ENCODE results near the gene DNTTIP2. TPM values are rescaled to one million over a fixed set of nuclear protein-coding genes. Genes with fewer than 3 reads are reported as not detected.

DNTTIP2 gene
- total RNA-seq, 1 donor = 23.5 TPM

- H3K79me2 ChIP-seq (ENCODE audit: insufficient read depth, low read length) = peaks cover 53% of the 10 kb centered on the region
- peaks cover 24% of the 10 kb centered on the region for H3K4me1 ChIP-seq (ENCODE audit: insufficient read depth, low read length)
- DNase-seq (ENCODE audit: insufficient read length, low spot score, missing footprints) = peak; percentile 78
- no peaks in the 10 kb centered on the region for H3K36me3 ChIP-seq (ENCODE audit: insufficient read depth, low read length)
- TF ChIP-seq CTCF (IDR thresholded peaks at IDR 0.05; ENCODE audit: extremely low read depth, low read depth, low read length) = no peak
- H3K4me3 ChIP-seq (ENCODE audit: insufficient read depth, low read length) = peak overlapping the region; percentile 77
- H3K9me3 ChIP-seq (ENCODE audit: low read depth, low read length) = no peaks in the 10 kb centered on the region
- no peaks in the 10 kb centered on the region for H3K27me3 ChIP-seq (ENCODE audit: insufficient read depth, low read length)
- H4K20me1 ChIP-seq (ENCODE audit: insufficient read depth, low read length) = peaks cover 26% of the 10 kb centered on the region
- H2AFZ ChIP-seq (ENCODE audit: low read length) = peak overlapping the region; percentile 23
- peak overlapping the region; percentile 48 for H3K27ac ChIP-seq (ENCODE audit: low read depth, low read length)
- H3K4me2 ChIP-seq (ENCODE audit: insufficient read depth, low read length) = peak overlapping the region; percentile 84
These were observed 29.6 kb upstream of the DNTTIP2 start for GRCh38 chr1:93908394-93909145.

GRCh38 chr1:93907718-93908117 is 28.7 kb upstream of the DNTTIP2 start:
- H3K9me3 ChIP-seq (ENCODE audit: low read depth, low read length) = no peaks in the 10 kb centered on the region
- peak overlapping the region; percentile 77 for H3K4me3 ChIP-seq (ENCODE audit: insufficient read depth, low read length)
- no peaks in the 10 kb centered on the region for H3K27me3 ChIP-seq (ENCODE audit: insufficient read depth, low read length)
- H4K20me1 ChIP-seq (ENCODE audit: insufficient read depth, low read length) = peaks cover 26% of the 10 kb centered on the region
- peak overlapping the region; percentile 84 for H3K4me2 ChIP-seq (ENCODE audit: insufficient read depth, low read length)
- peaks cover 53% of the 10 kb centered on the region for H3K79me2 ChIP-seq (ENCODE audit: insufficient read depth, low read length)
- DNase-seq (ENCODE audit: insufficient read length, low spot score, missing footprints) = peak; percentile 90
- H3K27ac ChIP-seq (ENCODE audit: low read depth, low read length) = peak overlapping the region; percentile 48
- peaks cover 24% of the 10 kb centered on the region for H3K4me1 ChIP-seq (ENCODE audit: insufficient read depth, low read length)
- no peak for TF ChIP-seq CTCF (IDR thresholded peaks at IDR 0.05; ENCODE audit: extremely low read depth, low read depth, low read length)
- no peaks in the 10 kb centered on the region for H3K36me3 ChIP-seq (ENCODE audit: insufficient read depth, low read length)
- no peak overlapping the region for H2AFZ ChIP-seq (ENCODE audit: low read length)

GRCh38 chr1:93906480-93906879 is 27.5 kb upstream of the DNTTIP2 start:
- no peak for DNase-seq (ENCODE audit: insufficient read length, low spot score, missing footprints)
- no peak overlapping the region for H3K4me3 ChIP-seq (ENCODE audit: insufficient read depth, low read length)
- peaks cover 24% of the 10 kb centered on the region for H3K4me1 ChIP-seq (ENCODE audit: insufficient read depth, low read length)
- H3K27me3 ChIP-seq (ENCODE audit: insufficient read depth, low read length) = no peaks in the 10 kb centered on the region
- no peak for TF ChIP-seq CTCF (IDR thresholded peaks at IDR 0.05; ENCODE audit: extremely low read depth, low read depth, low read length)
- H3K79me2 ChIP-seq (ENCODE audit: insufficient read depth, low read length) = peaks cover 57% of the 10 kb centered on the region
- H3K9me3 ChIP-seq (ENCODE audit: low read depth, low read length) = no peaks in the 10 kb centered on the region
- H3K27ac ChIP-seq (ENCODE audit: low read depth, low read length) = no peak overlapping the region
- peaks cover 26% of the 10 kb centered on the region for H4K20me1 ChIP-seq (ENCODE audit: insufficient read depth, low read length)
- no peaks in the 10 kb centered on the region for H3K36me3 ChIP-seq (ENCODE audit: insufficient read depth, low read length)
- no peak overlapping the region for H2AFZ ChIP-seq (ENCODE audit: low read length)
- peak overlapping the region; percentile 84 for H3K4me2 ChIP-seq (ENCODE audit: insufficient read depth, low read length)

GRCh38 chr1:93905734-93906133 is 26.7 kb upstream of the DNTTIP2 start:
- Histone ChIP-seq H3K4me2 (ENCODE audit: insufficient read depth, low read length) (no peak overlapping the region), H3K9me3 (ENCODE audit: low read depth, low read length) (no peaks in the 10 kb centered on the region), H3K27me3 (ENCODE audit: insufficient read depth, low read length) (no peaks in the 10 kb centered on the region), H4K20me1 (ENCODE audit: insufficient read depth, low read length) (peaks cover 26% of the 10 kb centered on the region), H2AFZ (ENCODE audit: low read length) (no peak overlapping the region), H3K4me1 (ENCODE audit: insufficient read depth, low read length) (peaks cover 24% of the 10 kb centered on the region), H3K79me2 (ENCODE audit: insufficient read depth, low read length) (peaks cover 57% of the 10 kb centered on the region), H3K27ac (ENCODE audit: low read depth, low read length) (peak overlapping the region; percentile 3), H3K36me3 (ENCODE audit: insufficient read depth, low read length) (peaks cover 7% of the 10 kb centered on the region), H3K4me3 (ENCODE audit: insufficient read depth, low read length) (no peak overlapping the region)
- no peak for TF ChIP-seq CTCF (IDR thresholded peaks at IDR 0.05; ENCODE audit: extremely low read depth, low read depth, low read length)
- DNase-seq (ENCODE audit: insufficient read length, low spot score, missing footprints) = peak; percentile 37

Data from osteoblast (primary cell).